H1 (cell line): ENCODE measurements around the gene DSTYK. TPM values are rescaled to one million over a fixed set of nuclear protein-coding genes. Genes with fewer than 3 reads are reported as not detected.

ENCODE experiments used
- EZH2 ChIP-seq: fragments of 200-600 bp; sonication (generic); IDR thresholded peaks from 2 replicates; pipeline ENCODE4 v1.7.1; 2012; ENCODE audit warnings: low read depth, mild to moderate bottlenecking, moderate library complexity, low read length, inconsistent platforms; ENCODE audit not compliant: severe bottlenecking
- GABPA ChIP-seq: IDR thresholded peaks from 2 replicates; pipeline ENCODE4 v1.6.1; 2011; ENCODE audit warnings: mild to moderate bottlenecking, low read length, moderate library complexity, borderline replicate concordance; ENCODE audit not compliant: insufficient read depth
- HDAC2 ChIP-seq, 2 experiments: fragments of 300-600 bp in 1 of 2; sonication (generic) in 1 of 2; IDR thresholded peaks; 2 replicates each; pipeline ENCODE4 v1.6.1; 2011 to 2012; ENCODE audit warnings: low read depth in 2 of 2, low read length in 2 of 2, mild to moderate bottlenecking in 2 of 2, moderate library complexity in 2 of 2, borderline replicate concordance in 1 of 2, inconsistent platforms in 1 of 2
- JUN ChIP-seq: IDR thresholded peaks from 2 replicates; pipeline ENCODE4 v1.6.1; 2011; ENCODE audit warnings: low read depth, mild to moderate bottlenecking, improper control_type of control experiment, low read length
- NRF1 ChIP-seq: IDR thresholded peaks from 2 replicates; pipeline ENCODE4 v1.6.1; 2011; ENCODE audit warnings: mild to moderate bottlenecking, low read depth, low read length, improper control_type of control experiment
- RFX5 ChIP-seq: IDR thresholded peaks from 2 replicates; pipeline ENCODE4 v1.6.1; 2011; ENCODE audit warnings: low read depth, low read length, improper control_type of control experiment, borderline replicate concordance
- SIN3A ChIP-seq, 2 experiments: IDR thresholded peaks in 1 of 2; conservative IDR thresholded peaks in 1 of 2; 2 replicates each; pipeline ENCODE4 v1.6.1; 2011 to 2012; ENCODE audit warnings: low read length in 2 of 2, improper control_type of control experiment in 1 of 2, low read depth in 1 of 2, mild to moderate bottlenecking in 1 of 2
- USF2 ChIP-seq: IDR thresholded peaks from 2 replicates; pipeline ENCODE4 v1.6.1; 2011; ENCODE audit warnings: low read length, improper control_type of control experiment
- polyA plus RNA-seq, 7 experiments: library from polyadenylated mRNA; depleted of rRNA in 3 of 7; stranded (reverse) in 5 of 7; unstranded in 2 of 7; fragments of >200 nt in 5 of 7; fragments of 200-250 nt in 2 of 7; gene quantifications; 1 replicate in 5 of 7; 2 replicates in 1 of 7; 4 replicates in 1 of 7; pipeline versions ENCODE4 v1.2.1 to v1.2.3, GENCODE V29; 2011 to 2013; ENCODE audit warnings: missing spikeins in 2 of 7, mixed read lengths in 2 of 7
- total RNA-seq: library from RNA; stranded (reverse); fragmentation: NEBNext Ultra II Directional; extraction: Animal tissue kit (Norgen Biotek cat#: 25700); gene quantifications from 2 replicates; pipeline ENCODE4 v1.2.1, GENCODE V29; 2021

DSTYK gene
- total and polyA plus RNA-seq, 2 of the 8 experiments (the other 6 are each of a cell fraction or from before 2014, with no cell fraction given) = 2.7 to 8.5 TPM

GRCh38 chr1:205189131-205189530 lies 22.4 kb downstream of the DSTYK start (continued):
- TF ChIP-seq SIN3A (conservative IDR thresholded peaks at IDR 0.05 in 1 of 2, IDR thresholded peaks at IDR 0.05 in 1 of 2; ENCODE audit: low read depth in 1 of 2, low read length in 2 of 2) (no peak), NRF1 (no peak), EZH2 (no peak), GABPA (no peak), RFX5 (no peak), JUN (no peak), HDAC2 (IDR thresholded peaks at IDR 0.05; ENCODE audit: borderline replicate concordance in 1 of 2, low read depth in 2 of 2, low read length in 2 of 2) (no peak), USF2 (no peak)
